Measurements from ENCODE around the gene CEP170B. TPM values are rescaled to one million over a fixed set of nuclear protein-coding genes. Genes with fewer than 3 reads are reported as not detected.

CEP170B gene
- total and polyA plus RNA-seq, 2 of the 13 experiments (the other 11 are each of a cell fraction or from before 2014, with no cell fraction given), result 4.3 to 8.8 TPM

DNA sequence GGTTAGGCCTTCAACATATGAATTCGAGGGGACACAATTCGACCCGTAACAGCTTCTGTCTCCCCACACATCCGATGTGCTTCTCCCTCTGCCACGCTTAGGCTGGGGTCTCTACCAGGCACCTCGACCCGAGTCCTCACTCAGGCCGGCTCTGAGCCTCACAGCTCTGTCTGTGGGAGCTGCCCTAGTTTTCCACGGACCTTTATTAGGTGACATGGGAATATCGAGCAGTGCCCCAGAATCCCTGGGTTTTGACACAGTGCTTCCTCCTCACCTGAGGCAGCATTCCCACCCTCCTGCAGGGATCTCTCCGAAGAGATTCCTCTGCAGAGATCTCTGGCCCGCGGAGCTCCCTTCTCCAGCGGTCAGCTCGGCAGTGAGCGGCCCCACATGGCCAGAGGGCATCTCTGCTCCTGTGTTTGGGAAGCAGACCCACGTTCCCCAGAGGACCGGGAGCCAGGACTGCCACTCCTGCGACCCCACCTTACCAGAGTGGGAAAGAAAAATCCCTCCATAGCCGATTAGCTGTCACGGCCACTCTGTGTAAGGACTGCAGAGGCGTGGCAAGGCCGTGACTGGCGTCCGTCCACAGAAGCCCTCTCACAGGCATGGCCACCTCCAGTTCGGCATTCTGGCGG is 43.0 kb upstream of the CEP170B start:
- ChIA-PET POLR2A (interaction anchor here (1.1 to 3.1 kb wide), 3 partner anchors 21 to 55 kb away, joined by 3 to 59 read pairs (median 8); partner anchors contain the start of gene ZBTB42), CTCF (ENCODE audit: low intra/inter-chr PET ratio, low total read pairs) (no interaction called here)
- Histone ChIP-seq H3K27me3 (ENCODE audit: control insufficient read depth in 1 of 2, insufficient read depth in 2 of 2, low read length in 2 of 2) (no peaks in the 10 kb centered on the region), H3K27ac (ENCODE audit: extremely low read length, insufficient read depth, low read length) (no peak overlapping the region), H3K4me3 (replicated peaks in 1 of 3; ENCODE audit: insufficient read depth in 1 of 3, low read depth in 2 of 3, low read length in 3 of 3) (no peak overlapping the region), H3K4me1 (ENCODE audit: insufficient read depth, low read length) (peaks cover 38% of the 10 kb centered on the region), H3K9me3 (ENCODE audit: low read length) (no peaks in the 10 kb centered on the region), H3K79me2 (ENCODE audit: insufficient read depth, low read length) (no peaks in the 10 kb centered on the region), H3K9ac (ENCODE audit: insufficient read depth, low read depth, low read length) (no peak overlapping the region; the same call in 1 of the 2 replicates), H3K36me3 (replicated peaks in 1 of 2; ENCODE audit: control insufficient read depth in 1 of 2, insufficient read depth in 2 of 2, low read length in 2 of 2) (no peaks in the 10 kb centered on the region; a peak in 1 of 5 replicates), H3K4me2 (ENCODE audit: low read depth, low read length) (peak overlapping the region; percentile 93), H2AFZ (ENCODE audit: low read length) (no peak overlapping the region), H4K20me1 (ENCODE audit: insufficient read depth, low read length) (no peaks in the 10 kb centered on the region)
- no peak for ATAC-seq
- TF ChIP-seq HNRNPUL1 (IDR thresholded peaks at IDR 0.05; ENCODE audit: low read depth, low read length) (no peak), BRCA1 (CRISPR knock-in tag; IDR thresholded peaks at IDR 0.05) (no peak), ZBTB8A (CRISPR knock-in tag; IDR thresholded peaks at IDR 0.05; ENCODE audit: borderline replicate concordance, low read depth) (no peak), ZFP90 (CRISPR knock-in tag; IDR thresholded peaks at IDR 0.05; ENCODE audit: borderline replicate concordance) (no peak), ZFP41 (CRISPR knock-in tag; IDR thresholded peaks at IDR 0.05; ENCODE audit: borderline replicate concordance) (no peak), ZNF891 (CRISPR knock-in tag; IDR thresholded peaks at IDR 0.05) (no peak), ELF4 (CRISPR knock-in tag; IDR thresholded peaks at IDR 0.05; ENCODE audit: borderline replicate concordance) (no peak), ZNF761 (CRISPR knock-in tag; conservative IDR thresholded peaks at IDR 0.05) (no peak), TEAD3 (CRISPR knock-in tag; optimal IDR thresholded peaks at IDR 0.05; ENCODE audit: borderline replicate concordance) (no peak), BORCS8-MEF2B (CRISPR knock-in tag; IDR thresholded peaks at IDR 0.05) (no peak)
- TF ChIP-seq, protein P1, sequence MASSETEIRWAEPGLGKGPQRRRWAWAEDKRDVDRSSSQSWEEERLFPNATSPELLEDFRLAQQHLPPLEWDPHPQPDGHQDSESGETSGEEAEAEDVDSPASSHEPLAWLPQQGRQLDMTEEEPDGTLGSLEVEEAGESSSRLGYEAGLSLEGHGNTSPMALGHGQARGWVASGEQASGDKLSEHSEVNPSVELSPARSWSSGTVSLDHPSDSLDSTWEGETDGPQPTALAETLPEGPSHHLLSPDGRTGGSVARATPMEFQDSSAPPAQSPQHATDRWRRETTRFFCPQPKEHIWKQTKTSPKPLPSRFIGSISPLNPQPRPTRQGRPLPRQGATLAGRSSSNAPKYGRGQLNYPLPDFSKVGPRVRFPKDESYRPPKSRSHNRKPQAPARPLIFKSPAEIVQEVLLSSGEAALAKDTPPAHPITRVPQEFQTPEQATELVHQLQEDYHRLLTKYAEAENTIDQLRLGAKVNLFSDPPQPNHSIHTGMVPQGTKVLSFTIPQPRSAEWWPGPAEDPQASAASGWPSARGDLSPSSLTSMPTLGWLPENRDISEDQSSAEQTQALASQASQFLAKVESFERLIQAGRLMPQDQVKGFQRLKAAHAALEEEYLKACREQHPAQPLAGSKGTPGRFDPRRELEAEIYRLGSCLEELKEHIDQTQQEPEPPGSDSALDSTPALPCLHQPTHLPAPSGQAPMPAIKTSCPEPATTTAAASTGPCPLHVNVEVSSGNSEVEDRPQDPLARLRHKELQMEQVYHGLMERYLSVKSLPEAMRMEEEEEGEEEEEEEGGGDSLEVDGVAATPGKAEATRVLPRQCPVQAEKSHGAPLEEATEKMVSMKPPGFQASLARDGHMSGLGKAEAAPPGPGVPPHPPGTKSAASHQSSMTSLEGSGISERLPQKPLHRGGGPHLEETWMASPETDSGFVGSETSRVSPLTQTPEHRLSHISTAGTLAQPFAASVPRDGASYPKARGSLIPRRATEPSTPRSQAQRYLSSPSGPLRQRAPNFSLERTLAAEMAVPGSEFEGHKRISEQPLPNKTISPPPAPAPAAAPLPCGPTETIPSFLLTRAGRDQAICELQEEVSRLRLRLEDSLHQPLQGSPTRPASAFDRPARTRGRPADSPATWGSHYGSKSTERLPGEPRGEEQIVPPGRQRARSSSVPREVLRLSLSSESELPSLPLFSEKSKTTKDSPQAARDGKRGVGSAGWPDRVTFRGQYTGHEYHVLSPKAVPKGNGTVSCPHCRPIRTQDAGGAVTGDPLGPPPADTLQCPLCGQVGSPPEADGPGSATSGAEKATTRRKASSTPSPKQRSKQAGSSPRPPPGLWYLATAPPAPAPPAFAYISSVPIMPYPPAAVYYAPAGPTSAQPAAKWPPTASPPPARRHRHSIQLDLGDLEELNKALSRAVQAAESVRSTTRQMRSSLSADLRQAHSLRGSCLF (CRISPR knock-in tag; IDR thresholded peaks at IDR 0.05; ENCODE audit: borderline replicate concordance), result no peak
- TF ChIP-seq, protein P2, sequence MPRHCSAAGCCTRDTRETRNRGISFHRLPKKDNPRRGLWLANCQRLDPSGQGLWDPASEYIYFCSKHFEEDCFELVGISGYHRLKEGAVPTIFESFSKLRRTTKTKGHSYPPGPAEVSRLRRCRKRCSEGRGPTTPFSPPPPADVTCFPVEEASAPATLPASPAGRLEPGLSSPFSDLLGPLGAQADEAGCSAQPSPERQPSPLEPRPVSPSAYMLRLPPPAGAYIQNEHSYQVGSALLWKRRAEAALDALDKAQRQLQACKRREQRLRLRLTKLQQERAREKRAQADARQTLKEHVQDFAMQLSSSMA (CRISPR knock-in tag; IDR thresholded peaks at IDR 0.05), result no peak
- no TSS peak for BruUV-seq (replicated peaks)
- no peak for DNase-seq (ENCODE audit: low spot score)
- intact Hi-C loops (cut with micrococcal nuclease; ENCODE audit: unreplicated experiment) (loop anchor here (2.0 kb wide), 1 partner anchor 25 kb away; no protein-coding TSS in a partner anchor), in situ Hi-C loops (cut with HindIII; ENCODE audit: extremely low pct_ligation_motif_present, low pct_unique_long_range_greater_than_20kb) (loop anchor here (5.0 to 10.0 kb wide), 2 partner anchors 55 to 167 kb away; no protein-coding TSS in a partner anchor)
- FAIRE-seq, result no peak
- WGBS (ENCODE audit: low lambda C conversion rate), result 64% methylated on average over 11 of the region's 27 CpGs
